ENCODE results near the gene C3orf18.

The C3orf18 gene

DNA sequence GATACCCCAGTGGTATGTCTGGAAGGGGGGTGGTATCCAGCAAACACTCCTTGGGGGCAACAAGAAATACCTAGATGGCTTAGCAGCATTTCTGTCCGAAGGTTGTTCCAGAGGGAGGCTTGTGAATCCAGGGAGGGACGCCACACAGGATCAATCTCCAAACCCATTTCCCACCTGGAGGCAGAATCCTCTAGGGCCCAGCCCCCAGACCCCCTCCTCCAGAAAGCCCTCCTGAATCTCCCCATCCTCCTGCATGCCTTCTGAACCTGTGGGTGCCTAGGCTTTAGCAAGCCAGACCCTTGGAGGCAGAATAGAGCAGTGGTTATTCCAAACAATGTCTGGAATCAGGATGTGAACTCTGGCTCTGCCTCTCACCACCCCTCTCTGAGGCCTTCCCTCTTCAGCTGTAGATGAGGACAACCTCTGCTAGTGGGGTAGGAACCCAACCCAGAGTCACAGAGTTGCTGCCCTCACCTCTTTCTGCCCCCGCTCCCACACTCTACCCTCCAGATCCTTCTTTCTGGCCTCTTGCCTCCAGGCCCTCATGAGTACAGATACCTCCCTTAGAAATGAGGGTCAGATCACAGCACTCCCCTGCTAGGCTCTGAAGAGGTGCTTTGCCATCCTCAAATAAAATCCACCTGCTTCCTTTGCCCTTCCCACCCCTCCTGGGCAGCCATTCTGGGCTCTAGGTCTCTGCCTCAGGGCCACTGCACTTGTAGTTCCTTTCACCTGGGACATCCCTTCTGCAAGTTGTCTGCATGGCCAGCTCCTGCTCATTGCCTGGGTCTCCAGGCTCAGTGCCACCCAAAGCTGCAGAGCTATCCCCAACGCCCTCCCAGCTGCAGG is 35.9 kb upstream of the C3orf18 start:
- DNase-seq: no peak

DNA sequence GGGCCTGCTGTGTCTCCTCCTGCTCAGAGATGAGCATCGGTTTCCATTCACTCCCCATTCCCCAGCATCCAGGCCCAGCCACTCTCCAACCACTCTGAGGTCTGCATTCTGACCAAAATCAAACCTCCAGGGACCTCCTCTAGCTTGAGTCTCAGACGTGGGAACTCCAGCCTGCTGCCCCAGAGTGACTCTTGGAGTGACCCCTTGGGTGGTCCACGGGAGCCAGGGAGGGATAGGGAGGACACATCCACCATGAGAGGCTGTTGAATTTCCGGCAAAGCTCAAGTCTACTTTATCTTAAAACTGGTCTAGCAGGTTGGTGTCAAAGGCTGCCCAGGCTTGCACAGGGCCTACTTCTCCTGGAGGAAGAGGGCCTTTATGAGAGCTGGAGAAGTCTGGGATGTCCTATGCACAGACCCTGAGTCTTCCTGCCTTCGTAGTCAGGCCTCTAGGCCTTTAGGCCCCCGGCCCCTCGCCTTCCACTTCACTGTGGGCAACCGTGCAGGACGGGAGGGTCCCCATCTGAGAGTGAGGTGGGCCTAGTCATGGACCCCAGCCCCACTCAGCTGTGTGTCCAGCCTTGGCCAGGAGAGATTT is 35.1 kb upstream of the C3orf18 start:
- DNase-seq: no peak

DNA sequence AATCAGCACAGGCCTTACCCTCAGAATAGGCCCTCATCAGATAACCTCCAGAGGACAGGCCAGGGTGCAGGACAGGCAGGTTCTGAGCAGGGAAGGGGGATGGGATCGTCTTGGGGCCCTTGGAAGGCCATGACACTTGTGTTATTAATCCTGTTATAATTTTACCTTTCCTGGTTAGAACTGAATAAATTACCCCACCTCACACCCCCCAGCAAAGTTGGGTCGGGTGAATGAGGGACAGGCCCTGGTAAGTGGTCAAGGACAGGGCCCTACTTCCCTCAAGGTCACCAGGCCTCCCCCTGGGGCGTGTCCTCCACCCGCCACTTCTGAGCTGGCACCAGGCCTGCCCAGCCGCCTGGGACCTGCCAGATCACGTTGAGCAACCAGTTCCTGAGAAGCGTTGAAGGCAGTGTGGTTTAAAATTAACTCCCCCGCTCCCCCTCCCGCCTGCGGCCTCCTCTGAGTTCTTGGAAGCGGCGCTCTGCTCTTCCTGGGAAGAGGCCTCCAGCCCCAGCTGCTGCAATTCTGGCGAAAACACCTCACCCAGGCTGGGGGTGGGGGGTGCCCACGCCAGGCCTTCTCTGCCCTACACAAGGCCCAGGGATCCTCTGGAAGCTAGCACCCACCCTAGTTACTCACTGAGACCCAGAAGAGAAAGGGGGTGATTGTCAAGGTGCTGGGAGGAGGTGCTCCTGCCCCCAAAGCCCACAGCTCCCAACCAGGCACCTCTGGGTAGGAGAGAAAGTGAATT is 33.5 kb upstream of the C3orf18 start:
- DNase-seq: peak; percentile 33 to 46

DNA sequence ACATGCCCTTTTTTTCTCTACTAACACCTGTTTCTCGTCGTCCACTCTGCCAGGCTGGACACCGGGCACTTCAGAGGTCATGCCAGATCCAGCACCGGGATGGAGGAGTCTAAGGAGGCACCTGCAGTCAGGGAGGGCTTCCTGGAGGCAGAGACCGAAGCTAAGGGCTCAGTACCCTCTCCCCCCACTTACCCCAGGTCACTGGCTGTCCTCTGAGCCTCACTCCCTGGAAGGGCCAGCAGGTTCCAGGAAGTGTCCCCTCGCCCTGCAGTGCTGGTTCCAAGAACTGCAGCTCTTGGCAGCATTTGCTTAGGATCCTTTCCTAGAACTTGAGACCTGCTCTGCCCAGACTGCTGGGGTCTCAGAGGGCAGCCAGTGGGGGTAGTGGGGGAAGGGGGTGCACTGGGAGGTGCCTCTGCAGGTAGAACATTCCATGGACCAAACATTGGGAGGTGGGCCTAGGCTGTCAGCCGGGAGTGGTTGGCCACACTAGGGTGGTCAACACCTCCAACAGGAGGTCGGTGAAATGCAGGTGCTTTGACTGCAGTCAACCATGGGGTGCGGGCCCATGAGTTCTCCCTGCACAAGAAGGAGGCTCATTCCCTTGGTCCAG is 32.7 kb upstream of the C3orf18 start:
- DNase-seq: no peak

DNA sequence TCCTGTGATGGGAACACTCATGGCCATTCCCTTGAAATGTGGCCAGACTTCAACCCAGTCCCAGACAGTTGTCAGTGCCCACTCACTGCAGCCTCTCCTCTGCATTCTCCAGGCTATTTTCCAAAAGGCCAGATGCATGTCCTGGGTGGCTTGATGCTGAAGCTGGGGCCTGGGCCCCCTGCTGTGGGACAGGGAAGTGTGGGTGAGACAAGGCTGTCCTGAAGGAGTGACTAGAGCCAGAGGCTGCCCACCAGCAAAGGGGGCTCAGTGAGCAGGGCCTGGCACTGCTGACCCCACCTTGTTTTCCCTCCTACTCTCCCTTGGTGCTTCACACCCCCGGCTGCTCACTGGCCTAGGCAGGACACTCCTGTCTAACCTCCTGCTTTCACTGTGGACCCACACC is 32.2 kb upstream of the C3orf18 start:
- DNase-seq: no peak

DNA sequence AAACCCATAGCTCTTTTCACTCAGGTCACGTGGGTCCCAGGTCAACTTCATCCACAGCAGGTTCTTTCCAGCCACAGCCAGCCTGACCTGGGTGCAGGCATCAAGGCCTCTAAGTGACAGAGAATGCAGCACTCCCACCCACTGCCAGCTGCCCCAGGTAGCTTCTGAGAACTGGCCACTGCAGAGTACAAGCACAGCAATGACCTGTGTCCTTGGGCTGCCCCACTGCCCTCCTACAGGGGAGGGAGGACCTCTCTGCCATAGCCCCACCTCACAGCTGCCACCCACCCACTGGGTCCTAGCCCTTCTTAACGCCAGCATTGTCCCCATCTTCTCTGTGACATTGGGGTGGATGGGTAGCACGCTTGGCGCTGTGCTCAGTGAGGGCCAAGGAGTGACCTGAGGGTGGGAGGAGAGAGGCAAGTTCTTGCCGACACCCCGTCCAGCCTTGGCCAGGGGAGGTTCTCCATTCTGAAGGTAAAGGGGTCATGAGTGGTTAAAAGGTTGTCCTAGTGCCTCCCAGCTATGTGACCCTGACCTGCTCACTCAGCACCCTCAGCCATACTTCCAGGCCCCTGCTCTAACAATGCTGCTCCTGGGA is 31.7 kb upstream of the C3orf18 start:
- DNase-seq: no peak

DNA sequence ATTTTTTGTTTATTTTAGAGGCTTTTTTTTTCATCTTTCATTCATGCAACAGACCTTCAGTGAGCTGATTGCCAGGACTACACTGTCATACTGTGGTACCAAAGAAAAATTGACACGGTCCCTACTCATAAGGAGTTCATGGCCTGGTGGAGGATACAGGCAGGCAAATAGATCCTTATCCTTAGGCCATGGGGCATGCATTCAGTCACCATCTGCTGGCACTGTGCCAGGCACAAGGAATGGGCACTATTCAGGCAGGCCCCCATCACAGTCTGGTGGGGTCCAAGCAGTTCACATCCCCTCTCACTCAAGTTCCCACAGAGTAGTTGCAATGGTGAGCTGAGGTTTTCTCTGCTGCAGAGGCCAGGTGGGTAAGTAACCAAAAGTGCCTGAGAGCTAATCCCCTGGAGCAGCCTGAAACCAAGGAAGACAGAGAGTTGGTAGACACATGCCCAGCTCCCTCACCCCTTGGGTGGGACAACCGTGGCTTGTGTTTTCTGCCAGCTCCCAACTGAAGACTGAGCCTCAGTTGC is 26.8 kb upstream of the C3orf18 start:
- no peak for DNase-seq

DNA sequence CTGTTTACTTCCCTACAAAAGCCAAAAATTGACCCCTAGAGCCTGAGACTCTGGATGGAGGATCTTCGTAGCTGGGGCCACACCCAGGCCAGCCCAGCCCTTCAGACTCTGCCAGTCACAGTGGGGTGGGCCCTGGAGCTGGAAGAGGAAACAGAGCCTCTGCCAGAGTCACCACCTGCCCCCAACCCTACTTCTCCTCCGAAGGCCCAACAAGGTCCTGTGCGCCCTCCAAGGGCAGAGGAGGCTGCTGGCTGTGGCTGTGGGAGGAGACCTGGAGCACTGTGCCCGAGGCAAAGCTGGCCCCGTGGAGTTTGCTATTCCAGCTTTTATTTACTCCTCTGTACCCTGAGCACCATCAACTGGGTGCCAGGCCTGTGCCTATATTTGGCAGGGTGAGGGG is 25.0 kb upstream of the C3orf18 start:
- no peak for DNase-seq

DNA sequence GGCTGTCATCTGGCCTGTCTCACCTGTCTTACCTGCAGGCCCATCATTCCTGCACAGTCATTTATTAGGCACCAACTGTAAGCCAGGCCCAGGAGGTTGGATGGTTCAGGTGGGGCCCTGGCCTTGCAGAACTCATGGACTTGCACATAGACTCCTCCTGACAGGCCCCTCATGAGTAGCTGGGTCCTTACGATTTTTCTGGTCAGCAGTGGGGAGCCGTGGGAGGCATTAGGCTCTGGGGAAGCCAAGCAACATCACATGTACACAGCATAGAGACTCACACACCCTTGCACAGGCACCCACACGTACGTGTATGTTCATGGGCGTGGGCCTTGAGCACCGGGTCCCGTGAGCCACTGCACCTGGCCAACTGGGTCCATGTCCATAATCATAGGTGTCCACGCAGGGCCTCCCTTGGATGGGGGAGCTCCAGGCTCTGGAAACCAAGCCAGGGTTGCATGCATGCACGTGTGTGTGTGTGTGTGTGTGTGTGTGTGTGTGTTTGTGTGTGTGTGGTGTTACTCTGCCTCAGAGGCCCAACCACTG is 23.7 kb upstream of the C3orf18 start:
- no peak for DNase-seq

DNA sequence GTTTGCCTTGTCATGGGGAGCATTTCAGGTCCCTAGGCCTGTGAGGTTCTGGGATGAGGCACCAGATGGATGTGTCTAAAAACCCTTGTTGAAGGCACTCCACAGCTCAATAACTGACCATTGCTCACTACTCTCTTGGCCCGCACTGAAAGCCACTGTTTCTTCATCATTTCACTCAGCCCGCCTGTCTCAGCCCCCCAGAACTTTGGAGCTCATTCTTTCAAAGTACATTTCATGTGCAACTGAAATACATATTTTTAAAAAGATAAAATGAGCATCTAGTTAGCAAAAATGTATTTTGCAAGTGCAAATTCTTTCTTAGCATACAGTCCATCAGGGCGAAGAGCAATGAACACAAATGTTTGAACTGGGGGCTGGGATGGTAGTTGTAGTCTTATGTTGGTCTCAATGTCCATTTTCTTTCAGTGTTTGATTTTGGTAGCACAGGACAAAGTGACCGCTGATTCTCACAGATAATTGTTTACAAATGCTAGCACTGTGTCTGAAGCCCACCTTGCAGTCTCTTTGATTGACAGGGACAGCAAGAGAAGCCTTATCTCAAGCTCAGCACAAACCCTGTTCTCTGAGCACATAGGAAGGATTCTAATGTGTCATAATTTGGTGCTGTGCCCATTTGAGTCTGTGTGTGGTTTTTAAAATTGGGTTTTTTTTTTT is 21.3 kb upstream of the C3orf18 start:
- no peak for DNase-seq

DNA sequence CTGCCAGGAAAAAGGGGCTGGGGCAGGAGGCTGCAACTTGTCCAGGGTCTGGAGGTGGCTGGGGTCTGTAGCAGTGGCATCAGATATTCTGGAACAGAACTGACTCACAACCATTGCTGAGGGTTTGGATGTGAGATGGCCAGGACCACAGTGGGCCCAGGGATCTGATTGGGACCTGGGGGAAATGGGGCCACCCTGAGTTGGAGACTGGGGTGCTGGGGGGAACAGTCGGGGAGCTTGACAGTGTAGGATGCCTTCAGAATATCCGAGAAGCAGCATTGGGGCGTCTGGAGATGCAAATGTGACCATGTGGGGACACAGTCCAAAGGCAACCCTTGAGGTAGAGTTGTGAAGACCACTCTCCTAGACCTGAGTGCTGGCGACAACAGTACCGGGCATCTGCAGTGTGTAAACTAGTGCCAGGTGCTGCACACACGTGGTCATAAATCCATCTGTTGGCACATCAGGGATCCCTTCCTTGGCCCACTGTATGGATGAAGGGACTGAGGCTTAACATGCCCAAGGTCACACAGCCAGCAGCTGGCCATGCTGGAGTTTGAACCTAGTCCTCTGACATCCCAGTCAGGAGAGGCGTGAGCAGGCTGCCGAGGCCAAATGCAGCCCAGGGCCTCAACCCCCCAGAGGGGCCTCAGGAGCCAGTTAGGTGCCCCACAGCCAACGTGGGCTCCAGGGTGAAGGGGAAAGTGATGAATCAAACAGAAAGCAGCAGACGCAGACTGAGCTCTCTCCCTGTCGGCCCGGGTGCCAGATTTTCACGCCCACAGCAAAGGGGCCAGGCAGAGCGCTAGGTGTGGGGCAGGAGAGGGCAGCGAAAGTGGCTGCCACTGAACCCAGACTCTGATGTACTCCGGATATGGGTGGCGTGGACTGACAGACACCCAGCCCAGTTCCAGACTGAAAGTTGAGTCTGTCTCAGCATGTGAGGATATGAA is 20.5 kb upstream of the C3orf18 start:
- DNase-seq: no peak

DNA sequence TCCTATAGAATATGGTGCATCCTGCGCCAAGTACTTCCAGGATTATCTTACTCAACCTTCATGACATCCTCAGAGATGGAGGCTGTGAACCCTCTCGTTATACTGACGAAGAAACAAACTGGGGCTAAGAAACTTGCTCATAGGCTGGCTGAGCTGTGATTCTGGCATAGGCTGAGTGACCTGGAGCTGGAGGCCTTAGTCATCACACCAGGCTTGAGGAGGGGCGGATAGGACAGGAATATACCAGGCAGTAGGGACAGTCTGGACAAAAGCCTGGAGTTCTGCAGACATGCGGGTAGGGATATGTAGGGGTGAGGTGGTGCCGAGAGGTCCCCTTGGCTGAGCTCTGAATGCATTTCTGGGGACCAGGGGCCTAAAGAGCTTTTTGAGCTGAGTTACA is 19.8 kb upstream of the C3orf18 start:
- no peak for DNase-seq

DNA sequence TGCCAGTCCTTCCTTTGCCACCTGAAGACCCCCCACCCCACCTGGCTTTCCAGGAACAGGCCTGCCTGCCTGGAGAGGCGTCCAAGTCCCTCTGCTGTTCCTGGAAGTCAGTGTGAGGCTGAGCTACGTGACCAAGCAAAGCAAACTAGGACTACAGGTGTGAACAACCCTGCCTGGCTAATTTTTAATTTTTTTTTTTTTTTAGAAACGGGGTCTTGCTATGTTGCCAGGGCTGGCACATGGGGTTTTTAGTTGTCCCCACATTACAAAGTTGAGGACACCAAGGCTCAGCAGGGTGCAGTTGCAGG is 19.2 kb upstream of the C3orf18 start:
- DNase-seq: no peak

DNA sequence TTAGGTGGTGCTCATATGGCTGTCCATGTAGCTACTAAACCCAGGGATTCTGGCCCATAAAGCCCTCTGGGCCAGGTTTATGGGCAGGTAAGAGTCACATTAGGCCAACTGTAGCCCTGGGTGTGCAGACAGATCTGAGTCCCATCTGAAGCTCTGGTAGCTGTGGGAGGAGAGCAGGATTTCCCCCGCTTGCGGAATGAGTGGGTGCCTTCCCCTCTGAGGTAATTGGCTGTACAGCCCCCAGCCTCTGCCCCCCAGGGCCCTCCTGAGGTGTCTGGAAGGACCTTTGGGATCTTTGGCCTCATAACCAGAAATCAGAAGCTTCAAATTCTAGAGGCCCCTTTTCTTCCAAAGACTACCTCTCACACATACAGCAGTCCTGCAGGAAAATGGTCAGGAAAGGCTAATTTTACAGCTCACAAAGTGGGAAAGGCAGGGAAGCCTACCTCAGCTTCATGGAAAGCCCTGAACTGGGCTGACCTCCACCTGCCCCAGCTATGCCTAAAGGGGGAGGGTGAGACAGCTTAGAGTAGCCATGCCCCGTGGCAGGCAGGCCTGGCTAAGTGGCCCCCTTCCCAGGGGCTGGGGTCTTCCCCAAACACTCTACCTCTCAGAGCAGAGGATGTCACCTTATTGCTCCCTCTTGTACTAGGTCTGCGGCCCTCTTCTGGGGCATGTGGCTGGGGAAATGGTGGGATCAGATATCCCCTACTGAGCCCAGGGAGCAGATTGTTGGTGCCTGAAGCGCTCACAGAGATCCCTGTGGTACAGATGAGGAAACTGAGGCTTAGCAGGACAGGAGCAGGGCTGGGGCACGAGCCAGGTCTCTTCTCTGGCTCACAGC is 18.6 kb upstream of the C3orf18 start:
- DNase-seq: no peak

DNA sequence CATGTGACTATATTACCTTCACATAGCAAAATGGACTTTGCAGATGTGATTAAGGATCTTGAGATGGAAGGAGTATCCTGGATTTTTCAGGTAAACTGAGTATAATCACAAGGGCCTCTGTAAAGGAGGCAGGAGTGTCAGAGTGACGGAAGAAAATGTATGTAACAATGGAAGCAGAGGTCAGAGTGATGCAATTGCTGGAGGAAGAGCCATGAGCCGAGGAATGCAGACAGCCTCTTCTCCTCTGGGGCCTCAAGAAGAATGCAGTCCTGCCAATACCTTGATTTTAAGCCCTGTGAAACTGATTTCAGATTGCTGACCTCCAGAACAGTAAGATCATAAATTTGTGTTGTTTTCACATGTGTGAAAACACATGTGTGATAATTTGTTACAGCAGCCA is 16.8 kb upstream of the C3orf18 start:
- DNase-seq: no peak

DNA sequence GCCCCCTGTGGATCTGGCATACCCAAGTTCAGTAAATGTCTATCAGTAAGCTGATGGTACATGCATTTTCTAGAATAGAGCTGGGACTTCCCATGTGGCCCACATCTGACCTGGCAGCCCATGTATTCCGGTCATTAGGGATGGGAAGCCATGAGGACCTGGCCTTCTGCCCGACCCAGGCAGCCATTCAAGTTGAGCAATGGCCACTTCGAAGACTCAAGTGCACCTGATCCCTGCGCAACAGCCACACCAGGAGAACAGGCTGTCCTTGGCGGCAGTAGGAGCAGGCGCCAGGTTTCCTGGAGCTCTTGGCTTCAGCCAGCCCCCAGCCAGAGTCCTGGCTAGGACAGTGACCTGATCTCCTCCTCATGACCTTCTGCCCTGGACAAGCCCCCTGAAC is 16.4 kb upstream of the C3orf18 start:
- DNase-seq: no peak

DNA sequence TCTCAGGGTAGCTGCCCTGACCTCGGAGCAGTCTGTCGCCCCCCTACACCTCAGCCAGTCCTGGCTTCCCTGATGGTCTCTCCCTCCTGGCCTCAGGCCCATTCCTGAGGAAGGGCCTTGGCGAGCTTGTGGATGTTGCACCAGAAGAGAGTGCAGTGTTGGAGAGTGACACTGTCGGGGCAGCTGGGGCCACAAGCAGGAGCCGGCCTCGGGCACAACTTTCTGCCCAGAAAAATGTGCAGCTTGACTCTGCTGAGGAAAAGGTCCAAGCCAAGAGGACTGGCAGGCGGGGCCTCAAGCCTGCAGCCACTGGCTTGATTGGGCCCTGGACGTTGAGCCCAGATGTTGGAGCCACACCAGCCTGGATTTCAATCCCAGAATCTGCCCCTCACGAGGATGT is 14.5 kb upstream of the C3orf18 start:
- no peak for DNase-seq

DNA sequence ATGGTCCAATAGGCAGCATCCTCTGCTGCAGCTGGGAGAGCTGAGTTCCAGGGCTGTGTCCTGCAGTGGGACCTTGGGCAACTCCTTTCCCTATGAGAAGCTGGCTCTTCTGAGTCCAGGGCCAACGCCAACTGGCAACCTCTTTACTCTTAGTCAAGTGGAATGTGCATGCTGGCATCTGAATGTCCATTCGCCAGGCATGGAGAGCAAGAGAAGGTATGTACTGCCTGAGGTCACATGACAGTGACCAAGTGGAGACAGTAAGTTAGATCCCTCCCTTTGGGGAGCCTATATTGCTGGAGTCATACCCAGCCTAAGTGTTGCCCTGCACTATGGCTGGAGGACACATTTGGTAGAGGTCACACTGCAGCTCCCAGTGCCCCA is 13.9 kb upstream of the C3orf18 start:
- DNase-seq: no peak

DNA sequence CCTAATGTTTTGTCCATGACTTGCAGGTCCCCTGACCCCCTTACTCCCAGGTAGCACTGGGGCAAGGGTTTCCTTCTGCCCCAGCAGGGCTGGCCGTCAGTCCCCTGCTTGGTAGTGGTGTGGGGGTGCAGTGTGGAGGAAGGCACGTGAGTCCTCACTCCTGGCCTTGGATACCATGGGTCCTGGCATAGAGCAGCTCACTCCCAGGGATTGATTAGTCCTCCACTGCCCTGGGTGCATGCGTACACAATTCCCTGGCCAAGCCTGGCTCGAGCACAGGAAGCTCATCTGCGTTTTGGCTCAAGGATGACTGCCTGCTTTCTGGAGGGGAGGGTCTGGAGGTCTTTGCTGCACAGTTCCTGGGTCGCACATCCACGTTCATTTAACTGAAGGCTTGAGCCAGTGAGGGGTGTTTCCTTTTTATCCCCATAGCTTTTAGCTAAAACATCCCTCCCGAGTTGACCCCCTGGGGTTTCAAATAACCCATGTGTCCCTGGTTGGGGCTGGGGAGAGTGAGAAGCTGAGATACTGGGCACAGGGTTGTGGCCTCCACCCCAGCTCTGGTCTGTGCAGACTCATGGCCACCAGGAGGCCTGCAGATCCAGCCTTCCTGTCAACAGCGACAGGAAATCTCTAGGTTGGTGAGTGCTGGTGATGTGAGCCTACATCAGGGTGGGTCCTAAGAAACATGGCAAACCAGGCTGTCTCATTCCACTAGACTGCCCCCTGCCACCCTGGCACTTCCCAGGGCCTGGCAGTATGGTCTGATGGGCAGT is 13.3 kb upstream of the C3orf18 start:
- DNase-seq: no peak

Data from cerebellar nuclear complex (tissue), 1 donor.